OCI-LY7 (cell line): Measurements from ENCODE around the gene ZNF714. TPM values are rescaled to one million over a fixed set of nuclear protein-coding genes. Genes with fewer than 3 reads are reported as not detected.

Experiments
- BruUV-seq: library from RNA; stranded (reverse); fragments of 400-500 nt; replicated peaks from 2 replicates; lab custom pipeline; 2021; lab: Mats Ljungman, UMichigan
- CTCF ChIA-PET: fragments of 300-600 bp; sonication (Branson Sonifier 250); formaldehyde crosslinking; loops from one replicate; lab custom pipeline; 2022; ENCODE audit warnings: antibody characterized with exemption; ENCODE audit not compliant: unreplicated experiment; lab: Charles Lee
- POLR2A ChIA-PET: fragments of 300-600 bp; sonication (Branson Sonifier 250); formaldehyde crosslinking; loops from one replicate; lab custom pipeline; 2022; ENCODE audit warnings: antibody characterized with exemption; lab: Charles Lee
- DNase-seq: peaks from one replicate; pipeline ENCODE4 v3.0.0-alpha.2; 2015; ENCODE audit warnings: low spot score
- H2AFZ ChIP-seq: fragments of 200-600 bp; sonication (generic), shearing (Covaris generic); 2 replicates; pipeline ENCODE4 v1.6.1; 2014; ENCODE audit warnings: mild to moderate bottlenecking, antibody characterized with exemption, low read length, moderate library complexity
- H3K27ac ChIP-seq: fragments of 200-600 bp; sonication (generic); 2 replicates; pipeline ENCODE4 v1.5.1; 2014; ENCODE audit warnings: mixed run types, low read depth, mild to moderate bottlenecking, moderate library complexity, low read length, inconsistent platforms; ENCODE audit not compliant: poor library complexity, severe bottlenecking
- H3K36me3 ChIP-seq: fragments of 200-600 bp; sonication (generic); 2 replicates; pipeline ENCODE4 v1.6.1; 2014; ENCODE audit warnings: mild to moderate bottlenecking, antibody characterized with exemption, low read length, moderate library complexity, mixed read lengths; ENCODE audit not compliant: insufficient read depth
- H3K4me1 ChIP-seq: fragments of 200-600 bp; sonication (generic); 2 replicates; pipeline ENCODE4 v1.5.1; 2014; ENCODE audit warnings: mild to moderate bottlenecking, low read length; ENCODE audit not compliant: insufficient read depth, poor library complexity, severe bottlenecking
- H3K4me2 ChIP-seq: fragments of 200-600 bp; sonication (generic); 2 replicates; pipeline ENCODE4 v1.6.1; 2014; ENCODE audit warnings: mild to moderate bottlenecking, low read length
- H3K4me3 ChIP-seq: fragments of 200-600 bp; sonication (generic); 2 replicates; pipeline ENCODE4 v1.5.1; 2014; ENCODE audit warnings: mild to moderate bottlenecking, low read depth, low read length; ENCODE audit not compliant: poor library complexity, severe bottlenecking
- H3K79me2 ChIP-seq: fragments of 200-600 bp; sonication (generic); 2 replicates; pipeline ENCODE4 v1.6.1; 2016; ENCODE audit warnings: low read depth, mild to moderate bottlenecking, low read length, moderate library complexity, mixed read lengths; ENCODE audit not compliant: insufficient read depth
- H3K9me2 ChIP-seq: fragments of 200-600 bp; sonication (generic); 2 replicates; pipeline ENCODE4 v1.6.1; 2016; ENCODE audit warnings: mild to moderate bottlenecking, low read length, mixed read lengths; ENCODE audit not compliant: insufficient read depth
- H3K9me3 ChIP-seq: fragments of 200-600 bp; sonication (generic); 2 replicates; pipeline ENCODE4 v1.6.1; 2014; ENCODE audit warnings: mild to moderate bottlenecking, mixed run types, low read length, mixed read lengths
- H4K20me1 ChIP-seq: fragments of 200-600 bp; sonication (generic); 2 replicates; pipeline ENCODE4 v1.6.1; 2014; ENCODE audit warnings: mild to moderate bottlenecking, antibody characterized with exemption, low read length, moderate library complexity, mixed read lengths; ENCODE audit not compliant: insufficient read depth
- EZH2phosphoT487 ChIP-seq: fragments of 200-600 bp; sonication (generic); IDR thresholded peaks from 2 replicates; pipeline ENCODE4 v1.6.1; 2018; ENCODE audit warnings: low read depth, borderline replicate concordance, mild to moderate bottlenecking, mixed run types, antibody characterized with exemption, low read length, moderate library complexity, mixed read lengths
- intact Hi-C: fragments of 100-400 bp; cut with micrococcal nuclease; formaldehyde crosslinking; loops from one replicate; pipeline ENCODE4 v1.10.0; 2022; ENCODE audit not compliant: unreplicated experiment
- total RNA-seq, 2 experiments: library from RNA; depleted of rRNA in 1 of 2; stranded (reverse); fragments of >200 nt in 1 of 2; shearing (Covaris generic) in 1 of 2; gene quantifications; 2 replicates each; pipeline ENCODE4 v1.2.3, GENCODE V29; 2014 to 2022
- TF ChIP-seq, protein P1 (sequence below): fragments of 200-600 bp; sonication (generic); conservative IDR thresholded peaks from 2 replicates; pipeline ENCODE4 v1.5.1; 2014; ENCODE audit warnings: mild to moderate bottlenecking, antibody characterized with exemption, low read length, moderate library complexity, mixed read lengths

The ZNF714 gene
- total RNA-seq, 2 experiments from 2014 or later = 39.6 to 51.7 TPM

DNA sequence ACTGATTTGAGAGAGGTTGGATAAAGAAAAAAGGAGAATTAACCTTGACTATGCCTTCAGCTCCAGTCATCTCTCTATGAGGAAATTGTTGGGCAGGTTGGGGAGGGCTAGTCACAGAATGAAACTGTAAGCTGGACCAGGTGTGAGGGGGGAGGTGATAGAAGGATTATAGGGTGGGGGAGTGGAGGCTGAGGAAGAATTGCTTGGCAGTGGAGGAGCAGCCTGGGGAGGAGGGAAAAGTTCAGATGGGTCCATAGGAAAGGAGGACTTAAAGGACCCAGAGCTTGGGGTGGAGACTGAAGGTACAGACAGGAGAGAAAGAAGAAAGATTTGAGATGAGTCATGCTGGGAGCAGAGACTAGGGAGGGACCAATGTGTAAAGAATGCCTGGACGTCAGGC is 51.6 kb downstream of the ZNF714 start:
- intact Hi-C loops = no loop called here
- no peak overlapping the region for H3K27ac ChIP-seq
- no peak for TF ChIP-seq EZH2phosphoT487
- TF ChIP-seq, protein P1, sequence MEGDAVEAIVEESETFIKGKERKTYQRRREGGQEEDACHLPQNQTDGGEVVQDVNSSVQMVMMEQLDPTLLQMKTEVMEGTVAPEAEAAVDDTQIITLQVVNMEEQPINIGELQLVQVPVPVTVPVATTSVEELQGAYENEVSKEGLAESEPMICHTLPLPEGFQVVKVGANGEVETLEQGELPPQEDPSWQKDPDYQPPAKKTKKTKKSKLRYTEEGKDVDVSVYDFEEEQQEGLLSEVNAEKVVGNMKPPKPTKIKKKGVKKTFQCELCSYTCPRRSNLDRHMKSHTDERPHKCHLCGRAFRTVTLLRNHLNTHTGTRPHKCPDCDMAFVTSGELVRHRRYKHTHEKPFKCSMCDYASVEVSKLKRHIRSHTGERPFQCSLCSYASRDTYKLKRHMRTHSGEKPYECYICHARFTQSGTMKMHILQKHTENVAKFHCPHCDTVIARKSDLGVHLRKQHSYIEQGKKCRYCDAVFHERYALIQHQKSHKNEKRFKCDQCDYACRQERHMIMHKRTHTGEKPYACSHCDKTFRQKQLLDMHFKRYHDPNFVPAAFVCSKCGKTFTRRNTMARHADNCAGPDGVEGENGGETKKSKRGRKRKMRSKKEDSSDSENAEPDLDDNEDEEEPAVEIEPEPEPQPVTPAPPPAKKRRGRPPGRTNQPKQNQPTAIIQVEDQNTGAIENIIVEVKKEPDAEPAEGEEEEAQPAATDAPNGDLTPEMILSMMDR = no peak
- no peak overlapping the region for H2AFZ ChIP-seq
- H3K9me3 ChIP-seq = no peaks in the 10 kb centered on the region
- ChIA-PET CTCF (no interaction called here), POLR2A (interaction anchor here (0.6 kb wide), 1 partner anchor 11 kb away, joined by 3 read pairs; no protein-coding TSS in a partner anchor)
- H3K79me2 ChIP-seq = no peaks in the 10 kb centered on the region
- H3K9me2 ChIP-seq = no peaks in the 10 kb centered on the region
- no peak overlapping the region for H3K4me3 ChIP-seq
- no peak overlapping the region for H3K4me2 ChIP-seq
- no peaks in the 10 kb centered on the region for H4K20me1 ChIP-seq
- DNase-seq = no peak
- no peaks in the 10 kb centered on the region for H3K36me3 ChIP-seq
- H3K4me1 ChIP-seq = no peaks in the 10 kb centered on the region
- BruUV-seq = no TSS peak

DNA sequence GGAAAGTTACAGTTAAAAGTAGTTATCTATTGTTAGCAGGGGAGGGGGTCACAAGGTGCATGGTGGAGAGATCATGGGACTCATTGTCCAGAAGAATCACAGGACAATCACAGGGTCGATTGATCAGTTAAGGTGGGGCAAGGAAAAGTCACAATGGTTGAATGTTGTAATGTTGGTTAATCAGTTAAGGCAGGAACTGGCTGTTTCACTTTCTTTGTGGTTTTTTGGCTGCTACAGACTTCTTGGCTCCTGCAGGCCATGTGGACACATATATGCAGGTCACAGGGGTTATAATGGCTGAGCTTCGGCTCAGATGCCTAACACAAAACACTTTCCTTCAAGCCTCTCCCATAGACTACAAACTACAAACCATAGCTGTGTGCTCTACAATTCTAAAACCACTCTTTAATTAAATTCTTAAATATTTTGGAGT is 52.9 kb downstream of the ZNF714 start:
- no peak overlapping the region for H3K4me2 ChIP-seq
- POLR2A ChIA-PET = no interaction called here

DNA sequence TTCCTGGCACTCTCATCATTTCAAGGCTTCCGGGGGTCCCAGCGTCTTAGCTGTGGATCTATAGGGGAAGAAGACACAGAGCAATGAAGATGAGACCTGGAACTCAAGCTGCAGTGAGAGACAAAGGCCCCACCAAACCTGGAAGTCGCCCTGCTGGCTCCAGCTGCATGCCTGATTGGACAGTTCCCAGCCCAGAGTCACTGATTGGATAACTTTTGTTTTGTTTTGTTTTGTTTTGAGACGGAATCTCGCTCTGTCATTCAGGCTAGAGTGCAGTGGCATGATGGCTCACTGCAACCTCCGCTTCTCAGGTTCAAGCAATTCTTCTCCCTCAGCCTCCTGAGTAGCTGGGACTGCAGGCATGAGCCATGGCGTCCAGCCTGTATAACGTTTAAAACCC is 53.4 kb downstream of the ZNF714 start:
- no peak for TF ChIP-seq EZH2phosphoT487
- TF ChIP-seq, protein P1 = no peak
- CTCF ChIA-PET = no interaction called here
- H3K9me3 ChIP-seq = no peaks in the 10 kb centered on the region
- DNase-seq = no peak
- H3K9me2 ChIP-seq = no peaks in the 10 kb centered on the region
- H3K79me2 ChIP-seq = no peaks in the 10 kb centered on the region
- no peak overlapping the region for H2AFZ ChIP-seq
- intact Hi-C loops = no loop called here
- POLR2A ChIA-PET = no interaction called here
- H4K20me1 ChIP-seq = no peaks in the 10 kb centered on the region
- H3K4me1 ChIP-seq = no peaks in the 10 kb centered on the region
- BruUV-seq = no TSS peak
- H3K27ac ChIP-seq = no peak overlapping the region
- H3K36me3 ChIP-seq = no peaks in the 10 kb centered on the region
- H3K4me3 ChIP-seq = no peak overlapping the region
- H3K4me2 ChIP-seq = no peak overlapping the region

More for the DNA sequence above, 52.9 kb downstream of the ZNF714 start:
- Histone ChIP-seq H3K9me2 (no peaks in the 10 kb centered on the region), H3K79me2 (no peaks in the 10 kb centered on the region), H3K27ac (no peak overlapping the region), H3K4me1 (no peaks in the 10 kb centered on the region), H4K20me1 (no peaks in the 10 kb centered on the region), H3K4me3 (no peak overlapping the region), H3K9me3 (no peaks in the 10 kb centered on the region), H3K36me3 (no peaks in the 10 kb centered on the region), H2AFZ (no peak overlapping the region)
- CTCF ChIA-PET = no interaction called here
- BruUV-seq = no TSS peak
- TF ChIP-seq, protein P1 = no peak
- TF ChIP-seq EZH2phosphoT487 = no peak
- DNase-seq = no peak
- intact Hi-C loops = no loop called here
